Cerebellar nuclear complex (tissue), 1 donor: ENCODE data around the gene PLA1A.
A peak's percentile ranks its signal among the peaks of the same experiment; 100 is the strongest.
"Not testable (repeated sequence)": the region's sequence is repeated elsewhere in the genome, so short reads cannot be mapped to it uniquely, and the experiment has no call there.

Experiments used
- DNase-seq, 2 experiments: peaks; one replicate each; lab custom pipeline; 2025; lab: John Stamatoyannopoulos, UW

PLA1A gene

DNA sequence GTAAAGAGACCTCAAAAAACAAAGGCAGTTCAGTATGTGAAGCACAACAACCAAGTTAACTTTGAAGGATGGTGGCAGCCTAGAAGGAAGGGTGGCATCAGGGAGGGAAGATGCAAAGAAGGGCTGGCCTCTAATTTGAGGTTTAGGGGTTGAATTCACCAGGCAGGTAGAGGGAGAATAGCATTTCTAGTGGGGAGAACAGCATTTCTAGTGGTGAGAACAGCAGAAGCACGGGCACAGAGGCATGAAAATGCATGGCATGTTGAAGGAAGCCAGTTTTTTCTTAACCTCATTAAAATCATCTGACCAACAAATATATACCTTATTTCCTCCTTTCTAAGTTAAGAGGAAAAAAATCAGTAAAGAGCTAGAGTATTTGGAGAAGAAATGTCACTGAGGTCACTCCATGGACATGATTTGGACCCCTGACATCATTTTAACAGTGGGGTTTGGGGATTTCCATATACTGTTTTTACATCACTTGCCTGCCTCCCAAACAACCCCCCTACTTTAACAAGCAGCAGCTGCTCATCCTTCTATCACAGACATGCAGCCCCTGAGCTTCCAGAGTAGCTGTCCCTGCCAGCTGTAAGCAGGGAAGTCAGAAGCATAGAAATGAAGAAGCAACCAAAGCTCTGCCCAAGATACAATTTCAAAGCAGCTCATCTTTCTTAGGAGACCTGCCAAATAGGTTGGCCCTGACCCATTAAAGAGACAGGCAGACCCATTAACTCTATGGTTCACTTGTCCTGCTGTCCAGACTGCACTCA lies 65.1 kb downstream of the PLA1A start:
- no peak for DNase-seq

DNA sequence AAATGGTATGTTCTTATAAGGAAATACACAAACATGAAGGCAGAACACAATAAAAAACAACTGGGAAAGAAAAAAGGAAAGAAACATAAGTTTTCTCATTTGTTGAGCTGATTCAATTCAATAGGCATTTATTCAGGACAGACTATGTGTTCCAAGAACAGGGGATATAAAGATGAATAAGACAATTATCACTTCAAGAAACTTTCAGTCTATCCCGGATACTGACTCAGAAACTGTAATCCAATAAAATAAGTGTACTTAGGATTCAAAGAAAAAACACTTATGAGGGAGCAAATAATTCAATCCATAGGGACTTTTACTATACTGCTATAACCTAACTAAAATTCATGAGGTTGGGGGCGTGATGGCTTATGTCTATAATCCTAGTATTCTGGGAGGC lies 66.2 kb downstream of the PLA1A start:
- DNase-seq, result no peak

DNA sequence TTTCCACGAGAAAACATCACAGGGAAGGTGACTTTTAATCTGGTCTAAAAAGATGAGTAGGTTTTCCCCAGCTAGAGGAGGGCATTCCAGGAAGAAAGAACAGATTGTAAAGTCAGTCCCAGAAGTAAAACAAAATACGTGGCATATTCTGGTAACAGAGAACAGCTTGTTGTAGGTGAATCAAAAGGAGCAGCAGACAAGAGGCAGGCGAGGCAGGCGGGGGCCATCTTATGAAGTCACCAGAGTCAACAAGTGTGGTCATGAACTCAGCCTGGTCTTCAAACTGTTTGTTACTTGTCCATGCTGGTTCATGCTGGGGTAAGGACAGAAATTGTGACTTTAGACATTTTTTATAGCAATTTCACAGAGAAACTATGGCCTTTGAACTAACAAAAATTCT lies 66.7 kb downstream of the PLA1A start:
- no peak for DNase-seq

DNA sequence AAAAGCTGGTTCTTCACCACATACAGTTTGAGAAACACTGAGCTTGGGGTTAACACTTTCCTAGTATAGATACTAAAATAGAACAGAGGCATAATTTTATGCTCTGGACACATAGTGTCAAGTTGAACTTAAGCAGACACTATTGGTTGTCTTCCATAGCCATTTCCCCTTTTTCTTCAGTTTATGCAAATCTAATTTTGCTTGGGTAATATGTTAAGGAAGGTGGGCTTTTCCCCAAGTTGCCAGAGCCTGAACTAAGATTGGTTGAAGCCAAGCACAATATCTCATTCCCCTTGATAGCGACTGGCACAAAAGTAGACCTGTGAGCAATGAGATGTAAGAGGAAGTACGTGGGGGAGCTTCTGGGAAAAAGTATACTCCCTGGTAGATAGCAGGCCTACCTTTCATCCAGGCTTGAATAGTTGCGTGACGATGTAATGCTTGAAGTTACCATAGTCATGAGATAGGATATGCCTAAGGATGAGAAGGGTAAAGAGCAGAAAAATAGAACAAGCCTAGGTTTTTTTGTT lies 67.2 kb downstream of the PLA1A start:
- DNase-seq, result no peak

DNA sequence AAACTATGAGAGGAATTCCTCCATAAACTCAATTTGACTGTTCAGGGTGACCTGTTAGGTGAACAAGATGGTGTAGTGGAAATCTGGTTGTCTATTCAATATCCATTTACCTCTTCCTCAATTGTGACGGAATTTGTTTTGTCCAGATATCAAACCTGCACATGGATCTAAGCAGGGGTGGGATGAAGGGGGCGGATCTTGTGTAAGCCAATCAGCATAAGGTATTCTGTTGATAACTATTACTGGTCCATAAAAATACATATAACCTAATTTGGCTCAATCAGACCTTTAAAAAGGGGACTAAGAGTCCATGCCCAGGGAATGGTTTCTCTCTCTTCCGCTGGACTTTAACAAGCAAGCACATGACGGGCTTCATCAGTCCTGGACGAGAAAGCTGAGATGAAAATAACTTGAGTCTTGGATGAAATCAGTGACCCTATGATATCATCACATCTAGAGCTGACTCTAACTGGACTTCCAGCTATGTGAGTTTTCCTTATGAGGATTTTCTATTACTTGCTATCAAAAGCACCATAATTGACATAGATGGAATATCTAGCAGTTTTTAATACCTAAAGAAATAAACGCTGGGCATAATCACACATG lies 68.4 kb downstream of the PLA1A start:
- DNase-seq, result no peak

DNA sequence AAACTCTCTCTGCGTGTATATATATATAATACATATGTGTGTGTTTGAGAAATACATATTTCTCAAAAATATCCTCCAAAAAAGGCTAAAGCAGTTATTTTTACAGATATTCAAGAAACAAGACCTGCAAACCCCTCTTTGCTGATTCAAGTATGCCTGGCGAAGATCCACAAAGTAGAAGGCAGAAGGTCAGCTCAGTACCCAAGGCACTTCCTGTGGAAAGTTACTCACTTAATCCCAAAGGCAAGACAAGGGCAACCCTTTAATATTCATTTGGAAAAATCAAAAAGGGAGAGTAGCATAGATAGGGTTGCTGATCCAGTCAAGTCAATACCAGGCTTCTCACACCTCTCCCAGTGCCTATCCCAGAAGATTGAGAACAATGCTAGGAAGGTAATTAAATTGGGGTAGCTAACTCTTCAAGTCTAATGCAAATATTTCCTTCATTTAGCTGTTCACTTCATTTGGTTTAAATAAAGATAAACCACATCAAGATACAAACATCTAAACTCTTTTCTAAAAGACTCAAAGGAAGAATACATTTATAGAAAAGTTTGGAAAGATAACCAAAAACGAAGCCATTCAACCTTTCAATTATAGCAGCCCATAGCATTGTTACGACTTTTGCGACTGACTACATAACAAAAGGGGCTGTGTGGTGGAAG lies 72.4 kb downstream of the PLA1A start:
- no peak for DNase-seq

DNA sequence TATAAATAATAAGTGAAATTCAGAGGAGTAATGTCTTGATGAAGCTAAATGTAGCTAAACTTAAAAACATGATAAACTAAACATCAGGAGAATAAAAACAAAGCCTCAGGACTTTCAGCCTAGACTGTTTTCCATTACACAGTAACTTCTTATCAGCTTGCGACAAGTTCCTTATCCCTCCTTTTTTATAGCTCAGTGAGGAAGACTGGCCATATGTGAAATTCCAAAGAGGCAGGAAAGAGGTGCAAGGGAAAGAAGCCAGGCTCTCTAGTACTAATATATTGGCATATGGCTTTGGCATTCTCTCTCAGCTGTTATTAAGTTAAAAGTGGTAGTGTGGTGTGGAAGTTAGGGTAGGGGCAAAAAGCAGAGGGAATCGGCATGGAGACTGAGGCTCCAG lies 75.1 kb downstream of the PLA1A start:
- DNase-seq, result no peak

DNA sequence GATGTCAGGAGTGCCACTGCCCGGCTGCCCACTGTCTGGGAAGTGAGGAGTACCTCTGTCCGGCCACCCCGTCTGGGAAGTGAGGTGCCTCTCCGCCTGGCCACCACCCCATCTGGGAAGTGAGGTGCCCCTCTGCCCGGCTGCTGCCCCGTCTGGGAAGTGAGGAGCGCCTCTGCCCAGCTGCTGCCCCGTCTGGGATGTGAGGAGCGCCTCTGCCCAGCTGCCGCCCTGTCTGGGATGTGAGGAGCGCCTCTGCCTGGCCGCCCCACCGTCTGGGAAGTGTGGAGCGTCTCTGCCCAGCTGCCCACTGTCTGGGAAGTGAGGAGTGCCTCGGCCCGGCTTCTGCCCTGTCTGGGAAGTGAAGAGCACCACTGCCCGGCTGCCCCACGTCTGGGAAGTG lies 76.2 kb downstream of the PLA1A start:
- no peak for DNase-seq

DNA sequence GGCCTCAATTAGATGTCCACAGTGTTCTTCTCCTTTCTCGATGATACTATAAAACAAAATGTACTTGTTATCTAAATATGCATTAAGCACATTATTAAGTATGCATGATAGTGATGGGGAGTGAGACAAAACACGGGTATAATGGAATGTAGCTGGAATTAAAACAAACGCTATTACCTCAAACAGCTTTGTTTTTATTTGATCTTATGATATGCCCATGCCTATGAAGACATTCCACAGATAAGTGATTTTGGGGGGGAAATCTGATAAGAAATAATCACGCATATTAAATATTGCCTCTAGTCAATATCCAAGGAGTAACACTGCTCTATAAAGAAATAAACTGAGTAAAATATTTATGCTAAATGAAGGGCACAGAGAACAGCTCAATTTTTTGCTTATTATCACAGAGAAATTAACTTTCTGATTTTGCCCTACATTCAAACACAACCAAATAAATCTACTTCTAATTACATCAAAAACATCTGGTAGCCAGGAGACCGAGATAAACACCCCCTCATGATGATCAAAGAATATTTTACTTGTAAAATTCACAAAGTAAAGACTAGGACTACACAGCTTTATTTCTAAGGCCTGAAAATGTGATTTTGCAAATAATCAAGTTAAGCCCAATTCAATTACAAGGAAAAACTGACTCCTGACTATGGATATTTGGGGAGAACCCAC lies 77.6 kb downstream of the PLA1A start:
- no peak for DNase-seq

DNA sequence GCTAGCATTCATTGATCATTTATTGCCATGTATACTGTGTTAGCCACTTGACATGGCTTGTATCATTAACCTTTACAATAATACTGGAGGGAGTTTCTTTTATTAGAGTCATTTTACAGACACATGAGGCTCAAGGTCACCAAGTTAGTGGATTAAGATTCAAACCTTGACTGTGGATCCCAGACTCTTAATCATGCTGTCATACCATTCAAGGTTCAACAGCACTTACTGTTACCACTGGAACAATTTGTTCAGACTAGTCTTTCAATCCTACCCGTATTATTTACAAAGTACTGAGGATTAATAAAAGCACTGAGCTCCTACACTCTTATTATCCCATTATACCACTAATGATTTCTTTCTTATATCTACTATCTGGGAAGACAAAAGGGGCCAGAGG lies 78.3 kb downstream of the PLA1A start:
- no peak for DNase-seq

DNA sequence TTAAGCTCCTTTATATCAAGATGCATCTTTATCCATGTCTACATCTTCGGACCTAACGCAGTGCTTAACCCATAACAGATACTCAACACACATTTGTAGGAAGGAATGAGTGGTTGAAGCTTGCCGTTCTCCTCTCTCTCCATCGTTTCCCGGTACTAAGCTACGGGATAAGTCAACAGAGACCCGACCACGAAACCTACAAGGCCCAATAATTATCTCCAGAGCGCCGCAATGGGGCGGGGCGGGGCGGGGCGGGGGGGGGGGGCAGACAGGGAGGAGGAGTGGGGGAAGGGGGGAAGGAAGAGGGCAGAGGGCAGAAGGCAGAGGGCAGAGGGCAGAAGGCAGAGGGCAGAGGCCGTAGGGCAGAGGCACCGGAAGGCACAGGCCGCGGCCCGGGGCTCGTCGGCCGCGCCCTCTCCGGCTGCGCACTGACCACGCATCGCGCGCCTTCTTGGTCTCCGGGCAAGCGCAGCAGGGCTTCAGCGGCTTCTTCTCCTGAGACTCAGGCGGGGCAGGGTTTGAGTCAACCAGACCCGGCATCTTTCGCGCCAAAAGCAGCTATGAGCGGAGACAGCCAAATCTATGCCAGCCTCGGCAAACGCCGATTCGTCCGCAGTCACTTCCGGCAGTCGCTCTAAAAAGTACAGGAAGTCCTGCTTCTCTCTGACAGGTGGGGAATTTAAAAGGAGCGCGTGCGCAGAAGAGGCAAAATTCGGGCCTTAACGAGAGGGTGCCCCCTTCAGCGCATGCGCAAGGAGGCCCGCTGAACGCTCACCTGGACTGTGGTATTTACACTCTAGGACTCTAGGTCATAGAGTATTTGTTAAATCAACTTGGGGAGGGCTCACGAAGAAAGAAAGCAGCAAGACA lies 79.3 kb downstream of the PLA1A start, which contains the start of gene COX17:
COX17 (minus strand) TSS at position 636 of the 870 bp plus-strand sequence; CDS start at position 540, 96 bp downstream.
- peak; percentile 53 to 85 for DNase-seq

DNA sequence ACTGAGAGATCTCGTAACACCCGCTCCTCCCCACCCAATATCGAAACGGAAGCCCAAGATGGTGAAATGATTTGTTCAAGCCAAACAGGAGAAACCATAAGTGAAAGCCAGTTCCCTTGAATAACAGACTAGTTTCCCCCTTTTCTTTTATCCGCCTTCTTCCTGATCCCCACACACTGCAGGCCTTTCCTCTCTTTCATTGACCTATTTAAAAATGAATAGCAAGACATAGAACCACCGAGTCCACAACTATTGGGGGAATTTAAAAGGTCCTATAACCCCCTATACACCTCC lies 79.9 kb downstream of the PLA1A start:
- DNase-seq, result no peak

DNA sequence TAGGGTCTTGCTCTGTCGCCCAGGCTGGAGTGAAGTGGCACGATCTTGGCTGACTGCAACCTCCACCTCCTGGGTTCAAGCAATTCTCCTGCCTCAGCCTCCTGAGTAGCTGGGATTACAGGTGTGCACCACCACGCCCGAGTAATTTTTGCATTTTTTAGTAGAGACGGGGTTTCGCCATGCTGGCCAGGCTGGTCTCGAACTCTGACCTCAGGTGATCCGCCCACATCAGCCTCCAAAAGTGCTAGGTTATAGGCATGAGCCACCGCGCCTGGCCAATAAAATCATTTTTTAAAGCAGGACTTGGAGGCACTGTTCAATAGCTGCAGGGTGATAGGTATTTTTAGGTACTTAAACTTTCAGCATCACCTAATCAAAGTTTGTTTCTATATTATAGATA lies 80.5 kb downstream of the PLA1A start:
- not testable (repeated sequence) for DNase-seq
